Mesenteric fat pad (tissue), 1 donor: Measurements from ENCODE around the gene RASA1. TPM values are rescaled to one million over a fixed set of nuclear protein-coding genes. Genes with fewer than 3 reads are reported as not detected.

Source experiments
- DNase-seq: peaks from one replicate; pipeline ENCODE4 v3.0.0-alpha.2; 2020; ENCODE audit warnings: low spot score
- total RNA-seq: library from RNA; stranded (reverse); fragmentation: NEBNext Ultra II Directional; extraction: Animal tissue kit (Norgen Biotek cat#: 25700); gene quantifications from one replicate; pipeline ENCODE4 v1.2.1, GENCODE V29; 2021
- donor health status: DM: yes; HTN: yes; CAD: no.

RASA1 gene
- total RNA-seq, 1 donor from 2014 or later: 23.5 TPM

- DNase-seq: no peak
Observed at GRCh38 chr5:87438231-87438630, 170.5 kb downstream of the RASA1 start.

Other genes with a start within 250 kb of the RASA1 start
- 151 TPM for gene CCNH, start 145.0 kb downstream of the RASA1 start, total RNA-seq